GM19239 (cell line): Measurements from ENCODE around the gene IQSEC3.

Experiments used
- DNase-seq: peaks from one replicate; pipeline ENCODE4 v3.0.0; 2011; ENCODE audit warnings: low spot score; ENCODE audit not compliant: insufficient read length
- FAIRE-seq: peaks from 2 replicates; lab custom pipeline; 2011; peaks lifted over from hg19 to GRCh38; lab: Jason Lieb, UNC

IQSEC3 gene

GRCh38 chr12:188910-189621 is 122.5 kb downstream of the IQSEC3 start:
- peak; percentile 69 for DNase-seq
- no peak for FAIRE-seq

- DNase-seq (no peak), FAIRE-seq (no peak)
Measured at GRCh38 chr12:189622-189962, 123.0 kb downstream of the IQSEC3 start.

- no peak for FAIRE-seq
- no peak for DNase-seq
Measured at GRCh38 chr12:190881-191280, 124.3 kb downstream of the IQSEC3 start.

GRCh38 chr12:191541-191940 is 125.0 kb downstream of the IQSEC3 start:
- DNase-seq (no peak), FAIRE-seq (no peak)

GRCh38 chr12:193261-193660 is 126.7 kb downstream of the IQSEC3 start:
- no peak for DNase-seq
- FAIRE-seq = no peak

- FAIRE-seq = no peak
- DNase-seq = no peak
Measured at GRCh38 chr12:194276-194675, 127.7 kb downstream of the IQSEC3 start.

GRCh38 chr12:195156-195555 is 128.6 kb downstream of the IQSEC3 start:
- DNase-seq (no peak), FAIRE-seq (no peak)

GRCh38 chr12:195951-196350 is 129.4 kb downstream of the IQSEC3 start:
- no peak for FAIRE-seq

GRCh38 chr12:196436-196835 is 129.9 kb downstream of the IQSEC3 start:
- FAIRE-seq (no peak), DNase-seq (no peak)

More at GRCh38 chr12:195951-196350, 129.4 kb downstream of the IQSEC3 start:
- no peak for DNase-seq

GRCh38 chr12:197347-197746 is 130.8 kb downstream of the IQSEC3 start:
- no peak for DNase-seq
- no peak for FAIRE-seq

- no peak for FAIRE-seq
- DNase-seq = no peak
Measured at GRCh38 chr12:197911-198695, 131.5 kb downstream of the IQSEC3 start.

- FAIRE-seq = no peak
- no peak for DNase-seq
Measured at GRCh38 chr12:198705-199104, 132.1 kb downstream of the IQSEC3 start.

- DNase-seq (no peak), FAIRE-seq (no peak)
Measured at GRCh38 chr12:201361-201760, 134.8 kb downstream of the IQSEC3 start.

GRCh38 chr12:202081-202731 is 135.6 kb downstream of the IQSEC3 start:
- FAIRE-seq = no peak
- no peak for DNase-seq

GRCh38 chr12:203074-203461 is 136.5 kb downstream of the IQSEC3 start:
- DNase-seq (no peak), FAIRE-seq (no peak)

- no peak for FAIRE-seq
- no peak for DNase-seq
Measured at GRCh38 chr12:203462-204260, 137.1 kb downstream of the IQSEC3 start.

GRCh38 chr12:204261-204678 is 137.7 kb downstream of the IQSEC3 start:
- no peak for DNase-seq
- FAIRE-seq = no peak

GRCh38 chr12:205026-205425 is 138.5 kb downstream of the IQSEC3 start:
- FAIRE-seq (no peak), DNase-seq (no peak)

- DNase-seq (no peak), FAIRE-seq (no peak)
Measured at GRCh38 chr12:206746-207440, 140.3 kb downstream of the IQSEC3 start.

- FAIRE-seq (no peak), DNase-seq (no peak)
Measured at GRCh38 chr12:207804-208203, 141.2 kb downstream of the IQSEC3 start.
